Vagina (tissue), 2 donors: ENCODE measurements around the gene MYADML2. TPM values are rescaled to one million over a fixed set of nuclear protein-coding genes. Genes with fewer than 3 reads are reported as not detected.

Source experiments
- DNase-seq, 2 donors: peaks; one replicate each; pipeline ENCODE4 v3.0.0-alpha.2; 2017; ENCODE audit errors: extremely low spot score in 2 of 2
- H3K27ac ChIP-seq: fragments of 200-600 bp; sonication (generic); one replicate; pipeline ENCODE4 v1.5.1; 2019
- H3K27me3 ChIP-seq: fragments of 200-600 bp; sonication (generic); one replicate; pipeline ENCODE4 v1.5.1; 2019
- H3K36me3 ChIP-seq, 2 donors: fragments of 200-600 bp; sonication (generic); one replicate each; pipeline ENCODE4 v1.5.1; 2017 to 2019
- H3K4me1 ChIP-seq: fragments of 200-600 bp; sonication (generic); one replicate; pipeline ENCODE4 v1.5.1; 2019
- H3K4me3 ChIP-seq, 2 donors: fragments of 200-600 bp; sonication (generic); 1 replicate in 1 of 2; 2 replicates in 1 of 2; pipeline ENCODE4 v1.5.1; 2016 to 2019
- H3K9me3 ChIP-seq: fragments of 200-600 bp; sonication (generic); one replicate; pipeline ENCODE4 v1.5.1; 2019
- CTCF ChIP-seq, 3 experiments: fragments of 450-650 bp in 2 of 3; fragments of 200-600 bp in 1 of 3; sonication (generic) in 1 of 3; IDR thresholded peaks; one replicate each; pipeline ENCODE4 v1.5.1; 2017 to 2019; ENCODE audit warnings: antibody characterized with exemption in 3 of 3, mild to moderate bottlenecking in 2 of 3, moderate library complexity in 2 of 3
- POLR2A ChIP-seq, 2 donors: fragments of 450-650 bp; IDR thresholded peaks; one replicate each; pipeline ENCODE4 v1.6.1; 2017; ENCODE audit warnings: antibody characterized with exemption in 2 of 2, mild to moderate bottlenecking in 2 of 2, moderate library complexity in 2 of 2
- POLR2AphosphoS5 ChIP-seq, 2 donors: sonication (generic); formaldehyde crosslinking; IDR thresholded peaks; one replicate each; pipeline ENCODE4 v1.9.0; 2017; ENCODE audit warnings: antibody characterized with exemption in 2 of 2, mild to moderate bottlenecking in 2 of 2, low read depth in 1 of 2; ENCODE audit not compliant: insufficient read depth in 1 of 2
- intact Hi-C: fragments of 100-400 bp; cut with DNase I; formaldehyde crosslinking; loops from one replicate; pipeline ENCODE4 v1.15.1; 2023
- total RNA-seq: library from RNA; depleted of rRNA; stranded (reverse); fragments of >200 nt; gene quantifications from one replicate; pipeline ENCODE4 v1.2.3, GENCODE V29; 2016

The MYADML2 gene
- total RNA-seq, 1 donor from 2014 or later = not detected

GRCh38 chr17:81909966-81910839 is 36.8 kb downstream of the MYADML2 start:
- no peak overlapping the region for H3K27ac ChIP-seq
- no peaks in the 10 kb centered on the region for H3K9me3 ChIP-seq
- DNase-seq = no peak
- peaks cover 19% of the 10 kb centered on the region for H3K4me1 ChIP-seq
- intact Hi-C loops = no loop called here
- H3K36me3 ChIP-seq = peaks cover 0 to 32% of the 10 kb centered on the region in 2 donors
- peak overlapping the region; percentile 75 to 90 for H3K4me3 ChIP-seq
- TF ChIP-seq CTCF (IDR thresholded peaks at IDR 0.05) (no peak), POLR2AphosphoS5 (IDR thresholded peaks at IDR 0.05; ENCODE audit: insufficient read depth in 1 of 2, low read depth in 1 of 2) (no peak), POLR2A (IDR thresholded peaks at IDR 0.05) (no peak)
- no peaks in the 10 kb centered on the region for H3K27me3 ChIP-seq

- no peak for DNase-seq
- Histone ChIP-seq H3K4me3 (no peak overlapping the region), H3K27ac (no peak overlapping the region), H3K27me3 (no peaks in the 10 kb centered on the region), H3K36me3 (peaks cover 0 to 22% of the 10 kb centered on the region in 2 donors), H3K9me3 (no peaks in the 10 kb centered on the region), H3K4me1 (peaks cover 19% of the 10 kb centered on the region)
- intact Hi-C loops = no loop called here
- TF ChIP-seq CTCF (IDR thresholded peaks at IDR 0.05) = no peak
- TF ChIP-seq POLR2A (IDR thresholded peaks at IDR 0.05) = no peak
- no peak for TF ChIP-seq POLR2AphosphoS5 (IDR thresholded peaks at IDR 0.05; ENCODE audit: insufficient read depth in 1 of 2, low read depth in 1 of 2)
Observed at GRCh38 chr17:81909231-81909630, 37.8 kb downstream of the MYADML2 start.

- intact Hi-C loops = no loop called here
- H3K4me1 ChIP-seq = peaks cover 19% of the 10 kb centered on the region
- H3K4me3 ChIP-seq = no peak overlapping the region
- no peak for DNase-seq
- no peaks in the 10 kb centered on the region for H3K9me3 ChIP-seq
- no peak overlapping the region for H3K27ac ChIP-seq
- H3K27me3 ChIP-seq = no peaks in the 10 kb centered on the region
- peaks cover 0 to 18% of the 10 kb centered on the region in 2 donors for H3K36me3 ChIP-seq
- no peak for TF ChIP-seq POLR2AphosphoS5 (IDR thresholded peaks at IDR 0.05; ENCODE audit: insufficient read depth in 1 of 2, low read depth in 1 of 2)
- TF ChIP-seq POLR2A (IDR thresholded peaks at IDR 0.05) = no peak
- TF ChIP-seq CTCF (IDR thresholded peaks at IDR 0.05) = no peak
Observed at GRCh38 chr17:81908793-81909192, 38.2 kb downstream of the MYADML2 start.

GRCh38 chr17:81907219-81908145 is 39.6 kb downstream of the MYADML2 start:
- peaks cover 0 to 6% of the 10 kb centered on the region in 2 donors for H3K36me3 ChIP-seq
- peaks cover 24% of the 10 kb centered on the region for H3K4me1 ChIP-seq
- DNase-seq = no peak
- no peak for TF ChIP-seq POLR2A (IDR thresholded peaks at IDR 0.05)
- no peak for TF ChIP-seq CTCF (IDR thresholded peaks at IDR 0.05)
- TF ChIP-seq POLR2AphosphoS5 (IDR thresholded peaks at IDR 0.05; ENCODE audit: insufficient read depth in 1 of 2, low read depth in 1 of 2) = no peak
- H3K9me3 ChIP-seq = no peaks in the 10 kb centered on the region
- intact Hi-C loops = no loop called here
- no peak overlapping the region for H3K27ac ChIP-seq
- no peak overlapping the region for H3K4me3 ChIP-seq
- no peaks in the 10 kb centered on the region for H3K27me3 ChIP-seq
